MM.1S (cell line): ENCODE results near the gene CORO1C.

ENCODE experiments used
- EZH2 ChIP-seq: fragments of 300-600 bp; sonication (generic); optimal IDR thresholded peaks from 2 replicates; pipeline ENCODE3; 2017; ENCODE audit warnings: low read depth, mild to moderate bottlenecking, antibody characterized with exemption, low read length, mixed read lengths
- EZH2phosphoT487 ChIP-seq: fragments of 300-600 bp; sonication (generic); IDR thresholded peaks from 2 replicates; pipeline ENCODE4 v1.6.1; 2018; ENCODE audit warnings: antibody characterized with exemption, low read length
- TF ChIP-seq, protein P1 (sequence below): fragments of 300-600 bp; sonication (generic); IDR thresholded peaks from 2 replicates; pipeline ENCODE4 v1.5.1; 2016; ENCODE audit warnings: antibody characterized with exemption, low read length, mixed read lengths

- TF ChIP-seq, protein P1, sequence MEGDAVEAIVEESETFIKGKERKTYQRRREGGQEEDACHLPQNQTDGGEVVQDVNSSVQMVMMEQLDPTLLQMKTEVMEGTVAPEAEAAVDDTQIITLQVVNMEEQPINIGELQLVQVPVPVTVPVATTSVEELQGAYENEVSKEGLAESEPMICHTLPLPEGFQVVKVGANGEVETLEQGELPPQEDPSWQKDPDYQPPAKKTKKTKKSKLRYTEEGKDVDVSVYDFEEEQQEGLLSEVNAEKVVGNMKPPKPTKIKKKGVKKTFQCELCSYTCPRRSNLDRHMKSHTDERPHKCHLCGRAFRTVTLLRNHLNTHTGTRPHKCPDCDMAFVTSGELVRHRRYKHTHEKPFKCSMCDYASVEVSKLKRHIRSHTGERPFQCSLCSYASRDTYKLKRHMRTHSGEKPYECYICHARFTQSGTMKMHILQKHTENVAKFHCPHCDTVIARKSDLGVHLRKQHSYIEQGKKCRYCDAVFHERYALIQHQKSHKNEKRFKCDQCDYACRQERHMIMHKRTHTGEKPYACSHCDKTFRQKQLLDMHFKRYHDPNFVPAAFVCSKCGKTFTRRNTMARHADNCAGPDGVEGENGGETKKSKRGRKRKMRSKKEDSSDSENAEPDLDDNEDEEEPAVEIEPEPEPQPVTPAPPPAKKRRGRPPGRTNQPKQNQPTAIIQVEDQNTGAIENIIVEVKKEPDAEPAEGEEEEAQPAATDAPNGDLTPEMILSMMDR: no peak
- TF ChIP-seq EZH2phosphoT487: no peak
- TF ChIP-seq EZH2: no peak
Observed at GRCh38 chr12:108623577-108623976, 107.7 kb downstream of the CORO1C start.
